Peyer's patch (tissue), 4 donors: Measurements from ENCODE around the gene PLSCR5. TPM values are rescaled to one million over a fixed set of nuclear protein-coding genes. Genes with fewer than 3 reads are reported as not detected.

ENCODE experiments used
- DNase-seq, 3 donors: peaks; one replicate each; pipeline ENCODE4 v3.0.0-alpha.2; 2017 to 2019
- H3K27ac ChIP-seq, 4 donors: fragments of 200-600 bp; sonication (generic); one replicate each; pipeline ENCODE4 v1.5.1; 2016 to 2019
- H3K27me3 ChIP-seq, 2 donors: fragments of 200-600 bp; sonication (generic); one replicate each; pipeline ENCODE4 v1.5.1; 2019
- H3K36me3 ChIP-seq, 3 donors: fragments of 200-600 bp; sonication (generic); one replicate each; pipeline ENCODE4 v1.5.1; 2016 to 2019
- H3K4me1 ChIP-seq, 4 donors: fragments of 200-600 bp; sonication (generic); one replicate each; pipeline ENCODE4 v1.5.1; 2016 to 2019
- H3K4me3 ChIP-seq, 4 donors: fragments of 200-600 bp; sonication (generic); 1 replicate in 3 of 4; 2 replicates in 1 of 4; pipeline ENCODE4 v1.5.1; 2016 to 2019; ENCODE audit warnings: mild to moderate bottlenecking in 1 of 4
- H3K9me3 ChIP-seq, 4 donors: fragments of 200-600 bp; sonication (generic); one replicate each; pipeline ENCODE4 v1.5.1; 2016 to 2019; ENCODE audit warnings: mild to moderate bottlenecking in 1 of 4
- CTCF ChIP-seq, 6 experiments: fragments of 450-650 bp in 4 of 6; fragments of 200-600 bp in 2 of 6; sonication (generic) in 1 of 6; IDR thresholded peaks; one replicate each; pipeline ENCODE4 v1.5.1; 2017 to 2019; ENCODE audit warnings: antibody characterized with exemption in 6 of 6, mild to moderate bottlenecking in 3 of 6, moderate library complexity in 1 of 6
- POLR2A ChIP-seq, 2 donors: fragments of 450-650 bp; IDR thresholded peaks; one replicate each; pipeline ENCODE4 v1.5.1; 2017; ENCODE audit warnings: antibody characterized with exemption in 2 of 2, mild to moderate bottlenecking in 2 of 2, moderate library complexity in 2 of 2
- total RNA-seq, 4 donors: library from RNA; depleted of rRNA; stranded (reverse); fragments of >200 nt; gene quantifications; one replicate each; pipeline ENCODE4 v1.1.0, GENCODE V29; 2016

Gene PLSCR5
- total RNA-seq, 4 donors from 2014 or later, result not detected

GRCh38 chr3:146543461-146544001 lies 61.6 kb downstream of the PLSCR5 start:
- H3K27me3 ChIP-seq, result no peaks in the 10 kb centered on the region
- TF ChIP-seq CTCF (IDR thresholded peaks at IDR 0.05) (no peak), POLR2A (IDR thresholded peaks at IDR 0.05) (no peak)
- H3K4me3 ChIP-seq, result peak overlapping the region; percentile 67 to 91 (median 76)
- H3K27ac ChIP-seq, result peak overlapping the region; percentile 87 to 98 (median 92)
- peaks cover 0 to 48% (median 9%) of the 10 kb centered on the region in 4 donors for H3K4me1 ChIP-seq
- H3K9me3 ChIP-seq, result no peaks in the 10 kb centered on the region
- no peaks in the 10 kb centered on the region for H3K36me3 ChIP-seq
- no peak for DNase-seq

GRCh38 chr3:146542978-146543377 lies 62.2 kb downstream of the PLSCR5 start:
- Histone ChIP-seq H3K9me3 (no peaks in the 10 kb centered on the region), H3K4me1 (peaks cover 0 to 48% (median 9%) of the 10 kb centered on the region in 4 donors), H3K4me3 (peak overlapping the region; percentile 67 to 91 (median 76)), H3K36me3 (no peaks in the 10 kb centered on the region), H3K27ac (peak overlapping the region; percentile 87 to 98 (median 92)), H3K27me3 (no peaks in the 10 kb centered on the region)
- TF ChIP-seq POLR2A (IDR thresholded peaks at IDR 0.05), result no peak
- no peak for TF ChIP-seq CTCF (IDR thresholded peaks at IDR 0.05)
- no peak for DNase-seq

DNA sequence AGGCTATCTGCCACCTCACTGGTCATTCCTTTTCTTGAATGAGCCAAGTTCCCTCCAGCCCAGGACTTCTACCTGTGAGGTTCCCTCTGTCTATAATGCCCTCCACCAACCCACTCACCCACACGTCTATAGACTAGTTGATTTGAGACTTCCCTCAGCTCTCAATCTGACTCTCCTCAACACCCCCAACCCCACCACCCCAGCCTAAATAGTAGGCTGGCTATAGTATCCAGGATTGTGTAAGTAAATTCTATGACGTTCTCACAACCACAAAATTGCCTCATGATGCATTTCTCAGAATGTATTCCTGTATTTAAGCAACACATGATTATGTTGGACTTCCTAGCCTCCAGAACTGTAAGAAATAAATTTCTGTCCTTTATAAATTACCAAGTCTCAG lies 63.0 kb downstream of the PLSCR5 start:
- no peaks in the 10 kb centered on the region for H3K27me3 ChIP-seq
- peak overlapping the region in 3 of 4 donors; percentile 67 to 91 (median 76) for H3K4me3 ChIP-seq
- no peaks in the 10 kb centered on the region for H3K9me3 ChIP-seq
- DNase-seq, result no peak
- no peaks in the 10 kb centered on the region for H3K36me3 ChIP-seq
- H3K4me1 ChIP-seq, result peaks cover 0 to 48% (median 9%) of the 10 kb centered on the region in 4 donors
- TF ChIP-seq CTCF (IDR thresholded peaks at IDR 0.05) (no peak), POLR2A (IDR thresholded peaks at IDR 0.05) (no peak)
- peak overlapping the region; percentile 8 to 98 (median 31) for H3K27ac ChIP-seq

GRCh38 chr3:146540978-146541377 lies 64.2 kb downstream of the PLSCR5 start:
- Histone ChIP-seq H3K4me1 (peaks cover 0 to 54% (median 9%) of the 10 kb centered on the region in 4 donors), H3K27ac (peak overlapping the region in 2 of 4 donors; percentile 5 to 15), H3K4me3 (no peak overlapping the region), H3K36me3 (no peaks in the 10 kb centered on the region), H3K27me3 (no peaks in the 10 kb centered on the region), H3K9me3 (no peaks in the 10 kb centered on the region)
- no peak for TF ChIP-seq POLR2A (IDR thresholded peaks at IDR 0.05)
- no peak for DNase-seq

- no peak for DNase-seq
- TF ChIP-seq POLR2A (IDR thresholded peaks at IDR 0.05) (no peak), CTCF (IDR thresholded peaks at IDR 0.05) (no peak)
- H3K27ac ChIP-seq, result no peak overlapping the region
- no peaks in the 10 kb centered on the region for H3K9me3 ChIP-seq
- H3K4me3 ChIP-seq, result no peak overlapping the region
- no peaks in the 10 kb centered on the region for H3K27me3 ChIP-seq
- peaks cover 0 to 54% (median 9%) of the 10 kb centered on the region in 4 donors for H3K4me1 ChIP-seq
- H3K36me3 ChIP-seq, result no peaks in the 10 kb centered on the region
Measured at GRCh38 chr3:146540236-146540635, 64.9 kb downstream of the PLSCR5 start.

DNA sequence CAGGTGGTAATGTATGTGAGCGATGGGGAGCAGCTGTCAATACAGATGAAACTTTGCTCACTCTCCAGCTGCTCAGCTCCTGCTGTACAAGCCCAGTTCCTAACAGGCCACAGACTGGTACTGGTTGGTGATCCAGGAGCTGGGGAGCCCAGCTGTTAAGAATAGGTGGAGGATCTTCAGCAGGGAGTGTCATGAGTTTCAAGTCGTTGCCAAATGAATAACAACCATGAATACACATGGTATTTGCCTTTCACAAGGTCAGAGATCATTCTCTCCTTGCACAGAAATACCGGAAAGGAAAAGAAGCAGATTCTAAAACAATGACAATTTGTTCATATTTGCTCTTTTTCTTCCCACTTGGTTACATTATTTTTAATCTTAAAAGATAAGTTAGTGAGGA lies 65.8 kb downstream of the PLSCR5 start:
- peak overlapping the region in 1 of 4 donors; percentile 37 for H3K27ac ChIP-seq

More for the DNA sequence above, 65.8 kb downstream of the PLSCR5 start:
- TF ChIP-seq CTCF (IDR thresholded peaks at IDR 0.05), result no peak
- no peak for TF ChIP-seq POLR2A (IDR thresholded peaks at IDR 0.05)
- Histone ChIP-seq H3K9me3 (no peaks in the 10 kb centered on the region), H3K27me3 (no peaks in the 10 kb centered on the region), H3K4me3 (no peak overlapping the region), H3K36me3 (no peaks in the 10 kb centered on the region), H3K4me1 (peaks cover 0 to 54% (median 9%) of the 10 kb centered on the region in 4 donors)
- DNase-seq, result no peak
